Keratinocyte (primary cell): ENCODE data around the gene ZNF76. TPM values are rescaled to one million over a fixed set of nuclear protein-coding genes. Genes with fewer than 3 reads are reported as not detected.

Experiments used
- DNase-seq: peaks from one replicate; pipeline ENCODE4 v3.0.0-alpha.2; 2011; ENCODE audit warnings: low read depth, missing footprints, low spot score
- FAIRE-seq: peaks from 2 replicates; lab custom pipeline; 2011; peaks lifted over from hg19 to GRCh38; lab: Jason Lieb, UNC
- H2AFZ ChIP-seq: 2 replicates; pipeline ENCODE4 v1.6.0; 2012; ENCODE audit warnings: low read length, control low read depth, inconsistent platforms; ENCODE audit not compliant: control insufficient read depth
- H3K27ac ChIP-seq: 2 replicates; pipeline ENCODE4 v1.5.1; 2011; ENCODE audit warnings: low read length; ENCODE audit not compliant: control insufficient read depth, insufficient read depth
- H3K27me3 ChIP-seq: 3 replicates; pipeline ENCODE4 v1.6.0; 2011; ENCODE audit warnings: low read length; ENCODE audit not compliant: control insufficient read depth, insufficient read depth; ENCODE audit errors: extremely low read depth
- H3K36me3 ChIP-seq, 2 experiments: 2 replicates in 1 of 2; 3 replicates in 1 of 2; pipeline ENCODE4 v1.5.1; 2011; ENCODE audit warnings: low read length in 2 of 2, mild to moderate bottlenecking in 1 of 2; ENCODE audit not compliant: control insufficient read depth in 2 of 2, insufficient read depth in 2 of 2; ENCODE audit errors: extremely low read depth in 1 of 2
- H3K4me1 ChIP-seq: 3 replicates; pipeline ENCODE4 v1.5.1; 2011; ENCODE audit warnings: low read length; ENCODE audit not compliant: control insufficient read depth, insufficient read depth; ENCODE audit errors: extremely low read depth
- H3K4me2 ChIP-seq: 3 replicates; pipeline ENCODE4 v1.6.0; 2011; ENCODE audit warnings: low read depth, low read length; ENCODE audit not compliant: control insufficient read depth, insufficient read depth; ENCODE audit errors: extremely low read depth
- H3K4me3 ChIP-seq, 3 experiments: fragments of 200-600 bp in 1 of 3; sonication (generic) in 1 of 3; 2 replicates in 2 of 3; 3 replicates in 1 of 3; pipeline ENCODE4 v1.5.1; 2011 to 2016; ENCODE audit warnings: low read length in 3 of 3, mild to moderate bottlenecking in 3 of 3, control low read depth in 2 of 3, inconsistent platforms in 1 of 3, low read depth in 1 of 3, mixed read lengths in 1 of 3, mixed run types in 1 of 3, moderate library complexity in 1 of 3; ENCODE audit not compliant: control insufficient read depth in 2 of 3, insufficient read depth in 2 of 3; ENCODE audit errors: extremely low read depth in 1 of 3
- H3K79me2 ChIP-seq: 2 replicates; pipeline ENCODE4 v1.6.0; 2012; ENCODE audit warnings: low read length; ENCODE audit not compliant: control insufficient read depth, insufficient read depth
- H3K9ac ChIP-seq: 3 replicates; pipeline ENCODE4 v1.6.0; 2011; ENCODE audit warnings: low read length; ENCODE audit not compliant: control insufficient read depth, insufficient read depth; ENCODE audit errors: extremely low read depth
- H3K9me1 ChIP-seq: 3 replicates; pipeline ENCODE4 v1.6.0; 2011; ENCODE audit warnings: low read length; ENCODE audit not compliant: control insufficient read depth, insufficient read depth; ENCODE audit errors: extremely low read depth
- H3K9me3 ChIP-seq: 2 replicates; pipeline ENCODE4 v1.5.1; 2012; ENCODE audit warnings: low read depth, low read length; ENCODE audit not compliant: control insufficient read depth
- H4K20me1 ChIP-seq: 3 replicates; pipeline ENCODE4 v1.6.0; 2011; ENCODE audit warnings: low read length; ENCODE audit not compliant: control insufficient read depth, insufficient read depth; ENCODE audit errors: extremely low read depth
- EZH2 ChIP-seq: IDR thresholded peaks from one replicate; pipeline ENCODE4 v1.6.1; 2012; ENCODE audit warnings: inconsistent platforms, mild to moderate bottlenecking, low read length, moderate library complexity
- dilution Hi-C: fragments of 300-500 bp; cut with MboI; formaldehyde crosslinking; loops from one replicate; pipeline ENCODE4 v1.7.0; 2020; ENCODE audit warnings: low sequenced_read_pairs; ENCODE audit not compliant: extremely low pct_ligation_motif_present
- polyA plus RNA-seq, 5 experiments: library from polyadenylated mRNA; depleted of rRNA in 3 of 5; stranded (reverse) in 3 of 5; stranded (forward) in 1 of 5; unstranded in 1 of 5; fragments of >200 nt; gene quantifications; 1 replicate in 1 of 5; 2 replicates in 3 of 5; 3 replicates in 1 of 5; pipeline versions ENCODE4 v1.2.1 to v1.2.3, GENCODE V29; 2011 to 2012; ENCODE audit warnings: missing spikeins in 2 of 5, low read depth in 1 of 5, low replicate concordance in 1 of 5
- TF ChIP-seq, protein P1 (sequence below), 3 experiments: IDR thresholded peaks in 1 of 3; conservative IDR thresholded peaks in 1 of 3; optimal IDR thresholded peaks in 1 of 3; 2 replicates in 2 of 3; 3 replicates in 1 of 3; pipeline versions ENCODE3 to v1.5.1; 2011; ENCODE audit warnings: low read length in 3 of 3, mild to moderate bottlenecking in 3 of 3, moderate library complexity in 2 of 3, control low read depth in 1 of 3, inconsistent platforms in 1 of 3; ENCODE audit not compliant: insufficient read depth in 2 of 3; ENCODE audit errors: extremely low read depth in 1 of 3

ZNF76 gene
- polyA plus RNA-seq, 1 donor (not counting 4 experiments of a cell fraction or from before 2014, with no cell fraction given) = 7.2 TPM

DNA sequence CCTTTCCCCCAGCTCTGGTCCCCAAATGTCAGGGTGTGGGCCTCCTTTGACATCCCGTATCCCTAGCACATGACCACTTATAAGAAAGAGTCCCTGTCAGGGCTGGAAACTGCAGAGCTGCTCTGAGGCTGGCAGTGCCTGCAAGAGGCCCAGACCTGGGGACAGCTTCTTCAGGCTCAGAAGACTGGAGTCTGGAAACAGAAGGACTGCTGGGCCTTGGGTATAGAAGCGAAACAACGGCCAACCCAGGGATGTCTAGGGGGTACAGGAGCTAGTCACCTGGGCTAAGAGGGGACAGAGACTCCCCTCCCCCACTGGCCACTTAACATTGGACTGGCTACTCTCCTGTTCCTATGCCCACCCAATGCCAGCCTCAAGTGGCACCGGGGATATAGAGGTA is 41.1 kb upstream of the ZNF76 start:
- dilution Hi-C loops = no loop called here
- H3K27me3 ChIP-seq = peaks cover 48% of the 10 kb centered on the region
- H3K4me1 ChIP-seq = peaks cover 3% of the 10 kb centered on the region
- DNase-seq (no peak), FAIRE-seq (no peak)
- H3K79me2 ChIP-seq = no peaks in the 10 kb centered on the region
- no peaks in the 10 kb centered on the region for H3K9me1 ChIP-seq
- H2AFZ ChIP-seq = no peak overlapping the region
- H3K27ac ChIP-seq = no peak overlapping the region
- H3K4me3 ChIP-seq = no peak overlapping the region
- TF ChIP-seq, protein P1, sequence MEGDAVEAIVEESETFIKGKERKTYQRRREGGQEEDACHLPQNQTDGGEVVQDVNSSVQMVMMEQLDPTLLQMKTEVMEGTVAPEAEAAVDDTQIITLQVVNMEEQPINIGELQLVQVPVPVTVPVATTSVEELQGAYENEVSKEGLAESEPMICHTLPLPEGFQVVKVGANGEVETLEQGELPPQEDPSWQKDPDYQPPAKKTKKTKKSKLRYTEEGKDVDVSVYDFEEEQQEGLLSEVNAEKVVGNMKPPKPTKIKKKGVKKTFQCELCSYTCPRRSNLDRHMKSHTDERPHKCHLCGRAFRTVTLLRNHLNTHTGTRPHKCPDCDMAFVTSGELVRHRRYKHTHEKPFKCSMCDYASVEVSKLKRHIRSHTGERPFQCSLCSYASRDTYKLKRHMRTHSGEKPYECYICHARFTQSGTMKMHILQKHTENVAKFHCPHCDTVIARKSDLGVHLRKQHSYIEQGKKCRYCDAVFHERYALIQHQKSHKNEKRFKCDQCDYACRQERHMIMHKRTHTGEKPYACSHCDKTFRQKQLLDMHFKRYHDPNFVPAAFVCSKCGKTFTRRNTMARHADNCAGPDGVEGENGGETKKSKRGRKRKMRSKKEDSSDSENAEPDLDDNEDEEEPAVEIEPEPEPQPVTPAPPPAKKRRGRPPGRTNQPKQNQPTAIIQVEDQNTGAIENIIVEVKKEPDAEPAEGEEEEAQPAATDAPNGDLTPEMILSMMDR (optimal IDR thresholded peaks at IDR 0.05 in 1 of 3, IDR thresholded peaks at IDR 0.05 in 1 of 3, conservative IDR thresholded peaks at IDR 0.05 in 1 of 3; ENCODE audit: extremely low read depth in 1 of 3, insufficient read depth in 2 of 3, low read length in 3 of 3) = no peak
- TF ChIP-seq EZH2 = no peak
- H3K9me3 ChIP-seq = no peaks in the 10 kb centered on the region
- H4K20me1 ChIP-seq = no peaks in the 10 kb centered on the region
- no peak overlapping the region for H3K9ac ChIP-seq
- no peaks in the 10 kb centered on the region for H3K36me3 ChIP-seq
- no peak overlapping the region for H3K4me2 ChIP-seq

DNA sequence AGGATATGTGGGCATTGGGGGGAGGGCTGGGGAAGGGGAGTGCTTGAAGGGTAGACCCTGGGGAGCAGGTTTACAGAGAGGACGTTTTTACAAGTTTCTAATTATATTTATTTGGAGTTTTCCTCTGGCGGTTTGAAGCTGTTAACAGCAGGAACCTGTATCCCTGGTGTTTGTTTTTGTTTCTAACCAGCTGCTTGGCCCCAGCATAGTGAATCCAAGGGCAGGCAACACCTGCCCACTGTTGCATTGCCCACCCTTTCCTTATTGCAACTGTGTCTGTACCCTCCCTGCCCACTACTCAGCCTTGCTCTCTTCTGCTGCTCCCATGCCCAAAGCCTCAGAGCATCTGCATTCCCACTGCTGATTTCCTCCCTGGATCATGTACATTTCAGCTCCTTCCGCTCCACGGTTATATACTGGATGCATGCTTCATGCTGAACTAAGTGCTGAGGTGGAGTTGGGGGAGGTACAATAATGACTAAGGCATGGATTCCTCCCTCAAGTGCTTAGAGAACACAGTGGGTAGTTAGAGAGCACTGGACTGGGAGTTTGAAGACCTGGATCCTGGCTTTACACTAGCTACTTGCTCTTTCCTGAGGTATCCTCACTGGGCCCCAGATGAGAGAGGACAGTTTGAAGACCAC is 39.7 kb upstream of the ZNF76 start:
- FAIRE-seq (no peak), DNase-seq (no peak)
- Histone ChIP-seq H3K27ac (no peak overlapping the region), H3K9me3 (no peaks in the 10 kb centered on the region), H3K4me3 (no peak overlapping the region), H3K4me2 (no peak overlapping the region), H3K4me1 (no peaks in the 10 kb centered on the region), H3K36me3 (no peaks in the 10 kb centered on the region), H3K27me3 (peaks cover 37% of the 10 kb centered on the region), H3K79me2 (no peaks in the 10 kb centered on the region), H3K9me1 (no peaks in the 10 kb centered on the region), H2AFZ (no peak overlapping the region), H4K20me1 (no peaks in the 10 kb centered on the region), H3K9ac (no peak overlapping the region)
- dilution Hi-C loops = no loop called here
- no peak for TF ChIP-seq EZH2
- TF ChIP-seq, protein P1 (optimal IDR thresholded peaks at IDR 0.05 in 1 of 3, IDR thresholded peaks at IDR 0.05 in 1 of 3, conservative IDR thresholded peaks at IDR 0.05 in 1 of 3; ENCODE audit: extremely low read depth in 1 of 3, insufficient read depth in 2 of 3, low read length in 3 of 3) = no peak
